Fibroblast of mammary gland (primary cell): Measurements from ENCODE around the gene ABHD17C.

Experiments
- DNase-seq: peaks from one replicate; pipeline ENCODE4 v3.0.0-alpha.2; 2010; ENCODE audit warnings: low read depth
- H3K4me3 ChIP-seq: 2 replicates; pipeline ENCODE4 v1.5.1; 2011; ENCODE audit warnings: low read depth, mild to moderate bottlenecking, low read length, moderate library complexity; ENCODE audit not compliant: control insufficient read depth
- CTCF ChIP-seq: conservative IDR thresholded peaks from 2 replicates; pipeline ENCODE4 v1.5.1; 2011; ENCODE audit warnings: low read depth, low read length, inconsistent platforms; ENCODE audit not compliant: control insufficient read depth, insufficient read depth

The ABHD17C gene

DNA sequence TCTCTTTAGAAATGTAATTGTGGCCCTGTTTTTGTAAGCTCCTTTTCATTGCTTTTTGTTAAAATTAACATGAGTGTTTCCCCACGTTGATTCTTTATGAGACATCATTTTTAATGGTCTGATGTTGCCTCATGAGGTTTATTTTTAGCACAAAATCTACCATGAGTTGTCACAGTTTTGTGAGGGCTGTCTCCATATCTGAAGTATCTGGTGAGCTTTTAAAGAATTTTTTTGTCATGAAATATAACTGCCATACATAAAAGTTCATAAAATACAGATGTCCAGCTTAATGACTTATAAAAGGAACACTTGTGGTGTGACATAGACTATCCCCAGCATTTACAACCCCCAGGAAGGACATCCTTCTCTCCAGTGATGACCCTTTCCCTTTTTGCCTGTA, 49.7 kb downstream of the ABHD17C start:
- DNase-seq = peak; percentile 59
- no peak overlapping the region for H3K4me3 ChIP-seq
- no peak for TF ChIP-seq CTCF

- DNase-seq = no peak
- H3K4me3 ChIP-seq = no peak overlapping the region
- TF ChIP-seq CTCF = no peak
Measured at GRCh38 chr15:80745888-80746287, 50.8 kb downstream of the ABHD17C start.

DNA sequence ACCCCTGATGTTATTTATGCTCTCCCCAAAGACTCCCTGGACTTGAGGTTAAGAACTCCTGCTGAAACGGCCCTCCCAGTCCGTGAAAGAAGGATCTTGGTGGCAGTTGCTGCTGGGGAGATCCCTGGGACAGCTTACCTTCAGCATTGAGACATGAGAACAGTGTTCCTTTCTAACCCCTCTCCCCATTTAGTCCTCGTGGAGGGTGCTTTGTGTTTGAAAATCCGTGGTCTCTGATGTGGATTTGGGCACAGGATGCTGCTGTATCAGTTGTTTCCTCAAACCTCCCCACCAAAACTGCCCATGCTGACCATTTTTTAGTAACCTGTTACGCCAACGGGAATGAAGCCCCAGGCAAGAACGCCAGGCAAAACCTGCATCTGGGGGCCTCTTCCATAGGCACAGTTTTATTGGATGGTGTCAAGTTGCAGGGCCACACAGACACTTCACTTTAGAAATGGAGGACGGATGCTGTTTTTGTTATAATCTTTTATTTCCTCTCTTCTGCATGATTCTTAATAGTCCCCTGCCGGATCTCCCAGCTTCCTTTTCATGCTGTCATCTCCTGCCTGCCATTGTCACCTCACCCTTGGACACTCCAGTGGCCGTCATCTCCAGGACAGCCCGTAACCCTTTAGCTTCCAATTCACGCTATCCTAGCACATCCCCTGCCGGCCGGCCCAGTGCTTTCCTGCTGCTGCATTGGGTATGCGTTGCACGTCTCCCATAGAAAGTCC, 52.4 kb downstream of the ABHD17C start:
- no peak overlapping the region for H3K4me3 ChIP-seq
- DNase-seq = no peak
- no peak for TF ChIP-seq CTCF

GRCh38 chr15:80749589-80749988, 54.5 kb downstream of the ABHD17C start:
- DNase-seq = no peak
- no peak overlapping the region for H3K4me3 ChIP-seq
- no peak for TF ChIP-seq CTCF

DNA sequence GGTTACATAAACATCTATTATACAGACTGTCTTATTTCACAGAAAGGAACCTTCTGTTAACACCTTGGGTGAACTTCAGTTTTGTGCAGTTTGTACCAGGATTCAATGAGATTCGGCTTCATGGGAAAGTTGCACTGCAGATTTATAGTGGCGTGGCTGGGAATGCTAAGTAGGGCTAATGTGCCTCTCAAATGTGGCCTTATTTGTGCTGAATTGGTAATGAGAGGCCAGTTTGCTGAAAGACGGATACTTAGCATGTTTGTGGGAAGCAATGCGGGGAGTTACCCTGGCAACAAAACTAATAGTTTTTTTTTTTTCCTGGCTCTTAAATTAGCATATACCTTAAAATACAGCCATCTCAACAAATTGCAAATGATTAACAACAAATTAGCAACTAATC, 55.5 kb downstream of the ABHD17C start:
- H3K4me3 ChIP-seq = no peak overlapping the region
- no peak for DNase-seq
- no peak for TF ChIP-seq CTCF

DNA sequence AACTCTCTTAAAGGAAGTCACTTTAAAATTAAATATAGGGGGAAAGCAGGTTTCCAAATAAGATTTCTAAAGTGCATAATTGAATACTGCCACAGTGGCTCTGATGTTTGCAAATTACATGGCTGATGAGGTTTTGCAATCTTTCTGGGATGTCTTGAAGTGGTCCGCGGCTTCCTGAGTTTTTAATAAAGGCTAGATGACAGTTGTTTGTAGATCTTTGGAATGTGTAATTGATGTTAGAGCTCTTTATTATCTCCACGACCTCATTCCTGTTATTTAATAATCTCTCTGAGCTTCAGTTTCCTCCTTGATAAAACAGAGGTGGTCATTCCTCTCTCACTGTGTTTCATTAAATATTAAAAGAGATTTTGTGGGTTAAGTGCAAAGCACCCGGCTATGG, 57.1 kb downstream of the ABHD17C start:
- no peak overlapping the region for H3K4me3 ChIP-seq
- DNase-seq = no peak
- no peak for TF ChIP-seq CTCF

DNA sequence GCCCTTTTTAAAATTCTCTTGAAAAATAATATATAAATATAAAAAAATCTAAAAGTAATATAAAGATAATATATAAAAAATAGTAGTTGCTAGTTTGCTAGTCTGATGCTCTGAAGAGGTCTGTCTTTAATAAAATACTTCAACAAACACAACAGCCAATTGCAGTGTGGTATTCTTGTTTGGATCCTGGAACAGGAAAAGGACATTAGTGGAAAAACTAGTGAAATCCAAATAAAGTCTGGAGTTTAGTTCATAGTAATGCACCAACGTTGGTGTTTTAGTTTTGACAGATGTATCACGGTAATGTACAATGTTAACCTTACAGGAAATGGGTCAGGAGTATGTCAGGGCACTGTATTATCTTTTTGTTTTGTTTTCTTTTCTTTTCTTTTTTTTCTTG, 58.1 kb downstream of the ABHD17C start:
- no peak for DNase-seq
- no peak for TF ChIP-seq CTCF
- H3K4me3 ChIP-seq = no peak overlapping the region
